A549 (cell line): ENCODE measurements around the gene SULF2. TPM values are rescaled to one million over a fixed set of nuclear protein-coding genes. Genes with fewer than 3 reads are reported as not detected.

ENCODE experiments used
- ATAC-seq, 2 experiments: fragments of 200-7000 bp in 1 of 2; fragments of >200 bp in 1 of 2; cut with Nextera tagmentation in 1 of 2; cut with Tn5 transposase in 1 of 2; 3 replicates each; pipeline versions ENCODE4 v1.8.0 to v1.9.1; 2018 to 2020; ENCODE audit warnings: mild to moderate bottlenecking in 1 of 2, moderate library complexity in 1 of 2
- CTCF ChIA-PET: fragments of 300-600 bp; sonication (Branson Sonifier 250); formaldehyde crosslinking; extraction: SDS; loops from one replicate; lab custom pipeline; 2021; ENCODE audit warnings: antibody characterized with exemption, inconsistent platforms; lab: Yijun Ruan, JAX
- POLR2A ChIA-PET: fragments of 350-600 bp; formaldehyde crosslinking; extraction: SDS; loops from one replicate; lab custom pipeline; 2021; ENCODE audit warnings: antibody characterized with exemption, inconsistent platforms; lab: Yijun Ruan, JAX
- DNase-seq, 2 experiments: peaks; one replicate each; pipeline versions ENCODE4 v3.0.0 to v3.0.0-alpha.2; 2011 to 2016; ENCODE audit warnings: low read depth in 1 of 2, low spot score in 1 of 2
- FAIRE-seq: peaks from 2 replicates; lab custom pipeline; 2011; peaks lifted over from hg19 to GRCh38; lab: Jason Lieb, UNC
- H3K27ac ChIP-seq, 2 experiments: fragments of >200 bp; sonication (Bioruptor Twin); formaldehyde crosslinking; 3 replicates each; pipeline ENCODE4 v1.5.1; 2016 to 2017
- H3K4me1 ChIP-seq: fragments of >200 bp; sonication (Bioruptor Twin); formaldehyde crosslinking; 3 replicates; pipeline ENCODE4 v1.6.1; 2016
- H3K4me2 ChIP-seq: fragments of >200 bp; sonication (Bioruptor Twin); formaldehyde crosslinking; 3 replicates; pipeline ENCODE4 v1.6.1; 2016
- H3K4me3 ChIP-seq: fragments of >200 bp; sonication (Bioruptor Twin); formaldehyde crosslinking; 3 replicates; pipeline ENCODE4 v1.5.1; 2016
- H3K9me3 ChIP-seq: fragments of >200 bp; sonication (Bioruptor Twin); formaldehyde crosslinking; 3 replicates; pipeline ENCODE4 v1.6.1; 2016
- ATOH8 ChIP-seq: fragments of 250-450 bp; sonication (Bioruptor Pico); IDR thresholded peaks from 2 replicates; pipeline ENCODE4 v1.5.0; 2020; ENCODE audit warnings: low read depth, mild to moderate bottlenecking, moderate library complexity
- BCL3 ChIP-seq: fragments of >200 bp; sonication (Bioruptor Twin); formaldehyde crosslinking; IDR thresholded peaks from 3 replicates; pipeline ENCODE4 v1.6.1; 2016
- CHD4 ChIP-seq: fragments of 200-600 bp; sonication (generic); IDR thresholded peaks from 2 replicates; pipeline ENCODE4 v1.6.1; 2016; ENCODE audit warnings: antibody characterized with exemption, mild to moderate bottlenecking, borderline replicate concordance
- CTCF ChIP-seq: fragments of >200 bp; sonication (Bioruptor Twin); formaldehyde crosslinking; IDR thresholded peaks from 3 replicates; pipeline ENCODE4 v1.5.1; 2016
- E2F6 ChIP-seq: IDR thresholded peaks from 2 replicates; pipeline ENCODE4 v1.6.1; 2012; ENCODE audit warnings: low read depth, borderline replicate concordance
- EHF ChIP-seq: fragments of 250-450 bp; sonication (Bioruptor Pico); IDR thresholded peaks from 2 replicates; pipeline ENCODE4 v1.5.0; 2020; ENCODE audit warnings: mild to moderate bottlenecking
- EP300 ChIP-seq, 2 experiments: fragments of >200 bp; sonication (Bioruptor Twin); formaldehyde crosslinking; IDR thresholded peaks; 2 replicates in 1 of 2; 3 replicates in 1 of 2; pipeline ENCODE4 v1.6.1; 2016 to 2017
- FOXS1 ChIP-seq: fragments of 250-450 bp; sonication (Bioruptor Pico); IDR thresholded peaks from 2 replicates; pipeline ENCODE4 v1.5.0; 2020; ENCODE audit warnings: mild to moderate bottlenecking, moderate library complexity
- GATA3 ChIP-seq: IDR thresholded peaks from 2 replicates; pipeline ENCODE4 v1.6.1; 2012; ENCODE audit warnings: borderline replicate concordance
- HES2 ChIP-seq: fragments of >200 bp; sonication (Bioruptor Twin); formaldehyde crosslinking; IDR thresholded peaks from 2 replicates; pipeline ENCODE4 v1.6.1; 2016
- HOXB13 ChIP-seq: fragments of 250-450 bp; sonication (Bioruptor Pico); IDR thresholded peaks from 2 replicates; pipeline ENCODE4 v1.5.0; 2020; ENCODE audit warnings: low read depth, mild to moderate bottlenecking, moderate library complexity
- HOXB5 ChIP-seq: fragments of 250-450 bp; sonication (Bioruptor Pico); IDR thresholded peaks from 2 replicates; pipeline ENCODE4 v1.5.0; 2020; ENCODE audit warnings: mild to moderate bottlenecking, moderate library complexity
- MYC ChIP-seq: IDR thresholded peaks from 2 replicates; pipeline ENCODE4 v1.6.1; 2012; ENCODE audit warnings: mild to moderate bottlenecking, inconsistent platforms, low read length, improper control_type of control experiment, borderline replicate concordance
- NFE2L2 ChIP-seq: fragments of 150-350 bp; conservative IDR thresholded peaks from 2 replicates; pipeline ENCODE4 v1.6.1; 2014; ENCODE audit warnings: low read length
- NR3C1 ChIP-seq: fragments of >200 bp; sonication (Bioruptor Twin); formaldehyde crosslinking; IDR thresholded peaks from 3 replicates; pipeline ENCODE4 v1.6.1; 2017
- PHF8 ChIP-seq: fragments of 200-600 bp; sonication (generic); IDR thresholded peaks from 2 replicates; pipeline ENCODE4 v1.6.1; 2016; ENCODE audit warnings: low read depth, mild to moderate bottlenecking, antibody characterized with exemption, moderate library complexity, borderline replicate concordance
- POLR2AphosphoS2 ChIP-seq: conservative IDR thresholded peaks from 2 replicates; pipeline ENCODE4 v1.6.1; 2012; ENCODE audit warnings: low read length, improper control_type of control experiment, inconsistent platforms
- RARB ChIP-seq: fragments of 250-450 bp; sonication (Bioruptor Pico); IDR thresholded peaks from 2 replicates; pipeline ENCODE4 v1.8.0; 2021; ENCODE audit warnings: mild to moderate bottlenecking, moderate library complexity
- RCOR1 ChIP-seq: fragments of 150-350 bp; IDR thresholded peaks from 2 replicates; pipeline ENCODE4 v1.6.1; 2014; ENCODE audit warnings: antibody characterized with exemption, low read length, low read depth
- RFX5 ChIP-seq: fragments of 450-650 bp; IDR thresholded peaks from 2 replicates; pipeline ENCODE4 v1.7.1; 2014; ENCODE audit warnings: antibody characterized with exemption, mild to moderate bottlenecking, moderate library complexity
- RNF2 ChIP-seq: fragments of 200-600 bp; sonication (generic); IDR thresholded peaks from 2 replicates; pipeline ENCODE4 v1.6.1; 2016; ENCODE audit warnings: low read depth, mild to moderate bottlenecking, antibody characterized with exemption, moderate library complexity, borderline replicate concordance
- SMC3 ChIP-seq: fragments of >200 bp; sonication (Bioruptor Twin); formaldehyde crosslinking; IDR thresholded peaks from 3 replicates; pipeline ENCODE4 v1.6.1; 2018; ENCODE audit warnings: inconsistent platforms
- SREBF2 ChIP-seq: fragments of 450-650 bp; IDR thresholded peaks from 2 replicates; pipeline ENCODE4 v1.6.1; 2014; ENCODE audit warnings: mild to moderate bottlenecking, moderate library complexity
- TFCP2L1 ChIP-seq: fragments of 250-450 bp; sonication (Bioruptor Pico); IDR thresholded peaks from 2 replicates; pipeline ENCODE4 v1.5.0; 2021; ENCODE audit warnings: mild to moderate bottlenecking
- USF2 ChIP-seq: fragments of 450-650 bp; IDR thresholded peaks from 2 replicates; pipeline ENCODE4 v1.6.1; 2014; ENCODE audit warnings: antibody characterized with exemption
- ZC3H11A ChIP-seq: fragments of 450-650 bp; IDR thresholded peaks from 2 replicates; pipeline ENCODE4 v1.6.1; 2014; ENCODE audit warnings: antibody characterized with exemption, mild to moderate bottlenecking
- ZSCAN20 ChIP-seq: fragments of 250-450 bp; sonication (Bioruptor Pico); IDR thresholded peaks from 2 replicates; pipeline ENCODE4 v1.8.0; 2022; ENCODE audit warnings: mild to moderate bottlenecking, moderate library complexity
- WGBS: methylation state at CpG from one replicate; pipeline ENCODE4 v1.1.6; 2017; ENCODE audit errors: missing lambda C conversion rate; 5-methylcytosine and 5-hydroxymethylcytosine counted together
- polyA plus RNA-seq, 4 experiments: library from polyadenylated mRNA; depleted of rRNA in 3 of 4; stranded (reverse); fragments of >200 nt; fragmentation: RNase III in 1 of 4; extraction: RNeasy Plus Mini Kit Qiagen cat#74134 plus additional on column Dnase treatment in 1 of 4; gene quantifications; 2 replicates in 3 of 4; 3 replicates in 1 of 4; pipeline ENCODE4 v1.2.3, GENCODE V29; 2011 to 2017

SULF2 gene
- polyA plus RNA-seq, 2 of the 4 experiments (the other 2 are of a cell fraction) = 5.8 to 16.8 TPM

GRCh38 chr20:47642118-47642517 is 143.2 kb downstream of the SULF2 start:
- DNase-seq (no peak), ATAC-seq (no peak), FAIRE-seq (no peak)
- Histone ChIP-seq H3K9me3 (no peaks in the 10 kb centered on the region), H3K27ac (peak overlapping the region in 1 of 2 experiments; percentile 38; a peak in 1 of 6 replicates), H3K4me3 (no peak overlapping the region), H3K4me1 (peaks cover 28% of the 10 kb centered on the region), H3K4me2 (peak overlapping the region; percentile 52; the same call in 2 of the 3 replicates)
- 94% methylated on average over 4 of the region's 4 CpGs for WGBS
- CTCF ChIA-PET = interaction anchor here (0.7 to 2.0 kb wide), 3 partner anchors 9 to 979 kb away, joined by 3 to 6 read pairs (median 4); no protein-coding TSS in a partner anchor
- no peak for TF ChIP-seq RNF2
- TF ChIP-seq ATOH8 = no peak
- TF ChIP-seq EP300 (IDR thresholded peaks at IDR 0.05) = no peak
- TF ChIP-seq HOXB13 (CRISPR knock-in tag) = no peak
- no peak for TF ChIP-seq POLR2AphosphoS2
- no peak for TF ChIP-seq NR3C1
- TF ChIP-seq FOXS1 = no peak
- TF ChIP-seq RARB = no peak
- no peak for TF ChIP-seq SMC3
- TF ChIP-seq SREBF2 = no peak
- TF ChIP-seq CHD4 = no peak
- TF ChIP-seq CTCF = no peak
- TF ChIP-seq E2F6 = no peak
- POLR2A ChIA-PET = no interaction called here

- Histone ChIP-seq H3K9me3 (no peaks in the 10 kb centered on the region), H3K4me1 (peaks cover 28% of the 10 kb centered on the region)
- 61% methylated on average over 4 of the region's 4 CpGs for WGBS
- ATAC-seq = no peak
- TF ChIP-seq HES2 (no peak), ZC3H11A (no peak), RFX5 (no peak), BCL3 (no peak), GATA3 (no peak), PHF8 (no peak), EHF (CRISPR knock-in tag) (no peak), TFCP2L1 (CRISPR knock-in tag) (no peak), NFE2L2 (no peak), USF2 (no peak), RCOR1 (no peak), MYC (no peak), ZSCAN20 (CRISPR knock-in tag) (no peak), HOXB5 (CRISPR knock-in tag) (no peak)
- TF ChIP-seq, all 56 proteins: peak for 0
- FAIRE-seq (no peak), DNase-seq (no peak)
- ChIA-PET POLR2A (no interaction called here), CTCF (no interaction called here)
- Histone ChIP-seq H3K4me2 (no peak overlapping the region), H3K27ac (no peak overlapping the region), H3K4me3 (no peak overlapping the region)
Measured at GRCh38 chr20:47638851-47639250, 146.4 kb downstream of the SULF2 start.
